ENCODE measurements around the gene ZC3H12A.

ZC3H12A gene

GRCh38 chr1:37533317-37534093, 59.1 kb downstream of the ZC3H12A start:
- H3K4me3 ChIP-seq (ENCODE audit: low read depth, low read length), result no peak overlapping the region
- DNase-seq (ENCODE audit: low read depth), result no peak
- TF ChIP-seq, protein P1, sequence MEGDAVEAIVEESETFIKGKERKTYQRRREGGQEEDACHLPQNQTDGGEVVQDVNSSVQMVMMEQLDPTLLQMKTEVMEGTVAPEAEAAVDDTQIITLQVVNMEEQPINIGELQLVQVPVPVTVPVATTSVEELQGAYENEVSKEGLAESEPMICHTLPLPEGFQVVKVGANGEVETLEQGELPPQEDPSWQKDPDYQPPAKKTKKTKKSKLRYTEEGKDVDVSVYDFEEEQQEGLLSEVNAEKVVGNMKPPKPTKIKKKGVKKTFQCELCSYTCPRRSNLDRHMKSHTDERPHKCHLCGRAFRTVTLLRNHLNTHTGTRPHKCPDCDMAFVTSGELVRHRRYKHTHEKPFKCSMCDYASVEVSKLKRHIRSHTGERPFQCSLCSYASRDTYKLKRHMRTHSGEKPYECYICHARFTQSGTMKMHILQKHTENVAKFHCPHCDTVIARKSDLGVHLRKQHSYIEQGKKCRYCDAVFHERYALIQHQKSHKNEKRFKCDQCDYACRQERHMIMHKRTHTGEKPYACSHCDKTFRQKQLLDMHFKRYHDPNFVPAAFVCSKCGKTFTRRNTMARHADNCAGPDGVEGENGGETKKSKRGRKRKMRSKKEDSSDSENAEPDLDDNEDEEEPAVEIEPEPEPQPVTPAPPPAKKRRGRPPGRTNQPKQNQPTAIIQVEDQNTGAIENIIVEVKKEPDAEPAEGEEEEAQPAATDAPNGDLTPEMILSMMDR (IDR thresholded peaks at IDR 0.05; ENCODE audit: low read depth, low read length, missing control alignments), result no peak
